ENCODE measurements around the gene LDLRAD3.
"Not testable (repeated sequence)": the region's sequence is repeated elsewhere in the genome, so short reads cannot be mapped to it uniquely, and the experiment has no call there.

LDLRAD3 gene

DNA sequence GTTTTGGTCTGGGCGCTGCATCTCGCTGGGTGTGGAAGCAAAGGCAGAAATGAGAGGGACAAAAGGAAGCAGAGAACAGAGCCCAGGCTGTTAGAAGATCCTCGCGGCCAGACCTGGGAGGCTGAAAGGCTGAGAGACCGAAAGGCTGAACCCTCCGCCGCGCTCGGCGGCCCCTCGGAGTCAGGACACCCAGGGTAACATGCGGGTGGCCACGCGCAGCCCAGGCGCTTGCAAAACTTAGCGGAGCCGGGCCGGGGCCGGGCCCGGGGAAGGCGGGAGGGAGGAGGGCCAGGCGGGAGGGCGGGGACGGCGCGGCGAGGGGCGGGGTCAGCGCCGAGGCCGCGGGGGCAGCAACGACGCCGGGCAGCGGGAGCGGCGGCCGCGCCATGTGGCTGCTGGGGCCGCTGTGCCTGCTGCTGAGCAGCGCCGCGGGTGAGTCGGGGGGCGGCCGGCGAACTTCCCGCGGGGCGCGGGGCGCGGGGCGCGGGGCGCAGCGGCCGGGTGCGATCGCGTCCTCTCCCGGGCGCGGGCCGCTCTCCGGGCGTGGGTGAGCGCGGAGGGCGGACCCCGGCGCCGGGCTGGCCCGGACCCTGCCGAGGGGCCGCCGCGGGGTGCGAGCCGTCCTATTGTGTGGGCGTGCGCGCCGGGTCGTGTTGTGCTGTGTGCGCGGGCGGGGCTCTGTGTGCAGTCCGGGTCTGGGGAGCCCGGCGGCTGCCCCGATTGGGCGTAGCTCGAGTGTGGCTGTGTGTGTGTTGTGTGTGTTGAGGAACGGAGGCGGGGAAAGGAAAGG lies at the start of gene LDLRAD3:
Gene LDLRAD3, plus strand, starts transcription at position 350 of the 790 bp plus-strand sequence. Its CDS starts 37 bp downstream, at position 387.
- peak; percentile 53 for DNase-seq (ENCODE audit: low read depth)

DNA sequence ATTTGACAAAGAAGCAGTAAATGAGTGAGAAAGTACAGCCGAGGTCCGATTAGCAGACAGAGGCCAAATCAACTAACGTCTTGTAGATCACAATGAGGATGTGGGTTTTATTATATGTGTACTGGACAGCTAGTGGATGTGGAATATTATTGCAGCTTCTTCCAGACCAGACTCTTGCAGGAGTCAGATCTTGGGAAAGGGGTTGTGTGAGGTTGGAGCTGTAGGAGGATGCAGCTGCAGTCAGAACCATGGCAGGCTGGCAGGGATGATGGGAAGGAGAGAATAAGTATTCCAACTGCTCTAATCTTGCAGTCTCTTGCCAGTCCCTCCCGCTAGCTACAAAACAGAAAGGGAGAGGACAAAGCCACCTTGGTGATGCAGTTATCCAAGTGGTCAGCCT lies 46.8 kb upstream of the LDLRAD3 start:
- no peak for DNase-seq (ENCODE audit: low read depth)

DNA sequence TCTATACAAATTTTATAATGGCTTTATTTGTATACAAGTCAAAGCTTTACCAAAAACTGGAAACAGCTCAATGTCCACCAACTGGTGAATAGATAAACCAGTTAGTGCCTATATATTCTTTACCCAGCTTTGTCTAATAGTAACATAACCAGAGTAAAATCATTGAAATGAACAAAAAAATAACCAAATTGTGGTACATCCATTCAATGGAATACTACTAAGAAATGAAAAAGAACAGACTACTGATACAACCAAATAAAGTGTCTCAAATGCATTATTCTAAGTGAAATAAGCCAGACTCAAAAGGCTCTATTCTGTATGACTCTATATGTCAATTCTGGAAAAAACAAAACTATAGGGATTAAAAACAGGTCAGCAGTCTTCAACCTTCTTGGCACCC lies 40.9 kb upstream of the LDLRAD3 start:
- no peak for DNase-seq (ENCODE audit: low read depth)

DNA sequence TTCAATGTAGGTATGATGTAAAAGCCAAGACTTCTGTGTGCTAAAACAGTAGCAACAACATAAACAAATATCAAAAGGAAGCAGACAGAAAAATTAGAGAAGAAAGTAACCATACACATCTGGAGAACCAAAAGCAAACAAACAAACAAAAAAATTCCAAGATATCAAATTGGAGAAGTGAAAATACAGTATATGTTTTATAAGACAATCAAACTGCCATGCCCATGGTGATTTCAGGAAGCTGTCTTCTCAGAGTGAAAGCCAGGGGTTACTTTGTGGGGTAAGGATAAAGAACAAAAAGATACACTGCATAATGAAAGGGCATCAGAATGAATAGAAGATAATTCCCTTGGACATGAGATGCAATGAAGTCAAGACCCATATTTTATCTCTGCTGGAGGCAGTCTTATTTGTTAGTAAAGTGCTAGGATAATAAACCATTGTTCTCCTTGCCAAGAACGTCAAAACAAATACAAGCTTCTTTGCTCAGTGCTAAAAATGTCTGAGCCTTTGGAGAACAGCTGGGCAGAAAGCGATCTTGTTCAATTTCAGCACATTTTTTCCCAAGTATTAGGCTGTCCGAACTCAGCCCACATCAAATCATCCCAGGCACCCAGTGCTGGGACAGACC lies 38.1 kb upstream of the LDLRAD3 start:
- no peak for DNase-seq (ENCODE audit: low read depth)

DNA sequence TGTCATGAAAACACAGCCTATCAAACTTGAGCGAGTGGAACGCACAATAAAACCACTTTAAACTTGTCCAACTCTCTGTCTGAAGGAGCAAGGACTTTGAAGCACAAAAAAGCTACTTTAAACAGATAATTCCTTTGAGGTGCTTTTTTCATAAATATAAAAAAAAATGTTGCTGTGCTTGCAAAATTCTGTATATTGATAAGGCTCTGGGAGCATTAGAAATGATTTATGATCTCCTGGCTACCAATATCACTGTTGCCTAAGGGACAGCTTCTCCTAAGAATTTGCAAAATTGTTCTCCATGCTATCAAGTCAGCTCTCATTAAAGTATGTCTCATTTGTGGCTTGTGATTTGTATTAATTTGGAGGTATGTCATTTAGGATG lies 37.6 kb upstream of the LDLRAD3 start:
- DNase-seq (ENCODE audit: low read depth): no peak

DNA sequence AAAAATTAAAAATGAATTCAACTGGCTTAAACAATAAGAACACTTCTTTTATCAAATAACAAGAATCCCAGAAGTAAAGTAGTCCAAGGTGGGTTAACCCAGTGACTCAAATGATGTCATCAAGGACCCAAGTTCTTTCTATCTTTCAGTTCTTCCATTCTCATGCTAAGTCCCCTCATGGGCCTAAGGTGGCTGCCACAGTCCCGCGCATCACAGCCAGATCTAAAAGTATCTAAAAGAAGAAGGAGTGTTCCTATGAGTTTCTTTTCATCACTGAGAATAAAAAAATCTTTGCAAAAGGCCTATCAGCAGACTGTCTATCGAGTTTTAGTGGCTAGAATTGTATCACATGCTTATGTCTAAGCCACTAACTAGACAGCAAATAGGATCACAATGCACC lies 37.2 kb upstream of the LDLRAD3 start:
- no peak for DNase-seq (ENCODE audit: low read depth)

DNA sequence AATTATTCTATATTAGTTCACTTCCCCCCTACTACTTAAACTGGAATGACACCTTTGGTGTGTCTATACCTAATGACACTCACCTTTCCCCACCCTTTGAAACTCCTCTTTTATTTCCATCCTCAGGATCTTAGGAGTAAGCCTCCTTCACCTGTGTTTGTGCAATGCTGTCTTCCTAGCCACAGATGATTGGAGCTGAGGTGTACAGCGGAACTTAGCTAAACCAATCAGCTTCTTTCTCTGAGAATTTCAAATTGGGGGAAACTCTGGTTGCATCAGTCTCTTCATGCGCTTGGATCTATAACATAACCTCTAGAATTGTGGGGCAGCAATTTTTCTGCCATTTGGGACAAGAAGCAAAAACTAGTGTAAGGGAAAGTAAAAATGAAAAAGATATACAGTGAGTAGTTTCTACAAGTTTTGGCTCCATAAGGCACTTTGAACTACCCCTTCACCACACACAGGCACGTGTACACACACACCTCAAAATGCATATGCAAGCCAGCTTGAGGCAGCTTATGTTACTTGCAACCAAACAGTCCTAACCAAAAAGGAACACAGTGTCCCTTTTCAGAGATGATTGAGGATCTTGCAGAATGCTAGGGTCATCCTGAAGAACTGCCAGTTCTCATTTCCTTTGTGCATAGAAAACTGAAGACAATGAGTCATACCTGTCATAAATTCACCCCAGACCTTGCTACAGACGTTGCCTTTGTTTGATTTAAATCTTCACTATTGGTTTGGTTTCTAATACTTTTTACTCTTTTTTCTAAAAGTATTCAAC lies 36.0 kb upstream of the LDLRAD3 start:
- DNase-seq (ENCODE audit: low read depth): no peak

- not testable (repeated sequence) for DNase-seq (ENCODE audit: low read depth)
Observed at GRCh38 chr11:35908432-35908771, 35.5 kb upstream of the LDLRAD3 start.

GRCh38 chr11:35909511-35910265 lies 34.2 kb upstream of the LDLRAD3 start:
- DNase-seq (ENCODE audit: low read depth): no peak

- no peak for DNase-seq (ENCODE audit: low read depth)
Observed at GRCh38 chr11:35911013-35911412, 32.8 kb upstream of the LDLRAD3 start.

- DNase-seq (ENCODE audit: low read depth): no peak
Observed at GRCh38 chr11:35911616-35912165, 32.2 kb upstream of the LDLRAD3 start.

- DNase-seq (ENCODE audit: low read depth): not testable (repeated sequence)
Observed at GRCh38 chr11:35912436-35912835, 31.4 kb upstream of the LDLRAD3 start.

DNA sequence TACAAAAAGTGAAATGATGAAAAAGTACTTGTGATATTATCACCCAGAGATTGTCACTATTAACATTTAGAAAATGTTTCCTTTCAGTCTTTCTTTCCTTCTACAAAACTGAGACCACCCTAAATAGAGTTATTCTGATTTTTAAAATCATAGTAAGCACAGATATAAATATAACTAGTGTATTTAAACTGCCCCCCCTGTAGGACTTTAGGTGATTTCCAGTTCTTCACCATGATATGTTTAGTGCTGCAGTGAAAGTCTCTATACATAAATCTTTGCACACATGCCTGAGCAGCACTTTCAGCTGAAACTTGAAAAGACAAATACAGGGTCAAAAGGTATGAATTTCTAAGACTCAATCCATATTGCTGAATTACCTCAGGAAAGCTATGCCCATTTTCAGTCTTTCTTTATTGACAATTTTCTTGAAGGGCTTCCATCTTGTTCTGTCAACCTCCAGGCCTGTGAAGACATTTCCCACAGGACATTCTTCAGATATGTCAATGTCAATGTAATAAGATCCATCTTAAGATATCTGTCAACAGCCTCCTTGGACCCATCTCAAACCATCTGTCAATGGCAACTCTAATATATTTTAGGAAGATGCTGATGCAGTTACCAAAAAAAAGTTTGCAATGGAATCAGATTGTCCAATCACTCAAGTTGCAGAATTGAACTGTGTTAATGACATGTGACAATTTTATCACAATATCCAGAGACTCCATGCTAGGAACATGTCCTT lies 30.8 kb upstream of the LDLRAD3 start:
- DNase-seq (ENCODE audit: low read depth): no peak

- DNase-seq (ENCODE audit: low read depth): no peak
Observed at GRCh38 chr11:35914816-35915215, 29.0 kb upstream of the LDLRAD3 start.

DNA sequence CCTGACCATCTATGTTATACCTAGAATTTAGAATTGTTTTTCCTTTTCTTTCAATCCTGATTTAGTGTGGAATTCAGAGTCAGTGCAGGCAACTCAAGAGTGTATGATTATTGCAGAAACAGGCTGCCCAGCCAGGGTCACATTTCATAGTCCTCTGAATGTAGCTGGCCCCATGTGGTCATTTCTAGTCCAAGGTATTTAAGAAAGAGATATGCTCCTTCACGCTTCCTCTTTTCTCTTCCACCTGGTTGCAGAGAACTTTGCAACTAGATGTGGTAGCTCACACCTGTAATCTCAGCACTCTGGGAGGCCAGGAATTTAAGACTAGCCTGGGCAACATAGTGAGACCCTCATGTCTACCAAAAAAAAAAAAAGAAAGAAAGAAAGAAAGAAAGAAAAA lies 27.6 kb upstream of the LDLRAD3 start:
- no peak for DNase-seq (ENCODE audit: low read depth)

DNA sequence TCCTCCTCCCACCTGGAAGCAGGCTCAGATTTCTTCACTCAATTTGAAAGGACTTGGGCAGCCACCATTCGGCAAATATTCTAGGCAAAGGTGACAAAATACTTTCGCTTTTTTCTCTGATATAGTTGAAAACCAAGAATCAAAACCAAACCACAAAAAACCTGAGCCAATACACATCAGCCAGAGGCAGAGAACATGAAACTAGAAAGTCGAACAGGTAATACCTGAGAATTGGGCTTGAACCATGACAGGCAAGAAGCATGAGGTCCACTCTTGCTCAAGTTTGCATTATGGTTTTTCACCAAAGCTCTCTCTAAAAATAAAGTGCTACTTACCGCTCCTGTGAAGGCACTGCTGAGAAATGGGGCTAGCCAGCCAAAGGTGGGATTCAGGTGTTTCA lies 26.2 kb upstream of the LDLRAD3 start:
- DNase-seq (ENCODE audit: low read depth): no peak

DNA sequence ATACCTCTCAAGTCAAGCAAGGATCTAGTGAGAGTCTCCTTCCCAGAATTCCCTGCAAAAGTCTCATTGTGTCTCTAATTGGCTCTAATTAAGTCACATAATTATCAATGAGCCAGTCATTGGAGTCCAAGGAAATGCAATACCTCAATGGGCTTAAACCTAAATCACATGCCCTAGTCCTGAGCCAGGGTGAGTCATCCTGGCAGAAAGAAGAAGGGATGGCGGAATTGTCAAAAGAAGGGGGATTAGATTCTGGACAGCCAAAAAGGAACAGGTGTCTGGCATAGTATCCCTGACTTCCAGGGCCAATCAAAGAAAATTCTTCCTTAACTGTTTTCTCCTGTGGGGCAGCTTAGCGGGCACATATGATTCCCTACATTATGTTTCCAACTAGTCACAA lies 25.1 kb upstream of the LDLRAD3 start:
- no peak for DNase-seq (ENCODE audit: low read depth)

GRCh38 chr11:35919244-35919643 lies 24.6 kb upstream of the LDLRAD3 start:
- DNase-seq (ENCODE audit: low read depth): no peak

GRCh38 chr11:35923452-35923851 lies 20.4 kb upstream of the LDLRAD3 start:
- DNase-seq (ENCODE audit: low read depth): no peak

GRCh38 chr11:35924811-35925210 lies 19.1 kb upstream of the LDLRAD3 start:
- no peak for DNase-seq (ENCODE audit: low read depth)

- DNase-seq (ENCODE audit: low read depth): no peak
Observed at GRCh38 chr11:35927104-35927503, 16.8 kb upstream of the LDLRAD3 start.

All from activated T-cell treated with anti-CD3 and anti-CD28 coated beads for 48 hours (primary cell).